Stimulated activated CD8-positive, alpha-beta memory T cell treated with anti-CD3 and anti-CD28 coated beads, Interleukin-4, amount 100 ng/mL, for 24 hours (primary cell): ENCODE measurements around the gene ADIG.
"Not testable (repeated sequence)": the region's sequence is repeated elsewhere in the genome, so short reads cannot be mapped to it uniquely, and the experiment has no call there.

Experiments used
- DNase-seq: peaks from one replicate; pipeline ENCODE4 v3.0.0-alpha.2; 2020; ENCODE audit warnings: low read depth

Gene ADIG

DNA sequence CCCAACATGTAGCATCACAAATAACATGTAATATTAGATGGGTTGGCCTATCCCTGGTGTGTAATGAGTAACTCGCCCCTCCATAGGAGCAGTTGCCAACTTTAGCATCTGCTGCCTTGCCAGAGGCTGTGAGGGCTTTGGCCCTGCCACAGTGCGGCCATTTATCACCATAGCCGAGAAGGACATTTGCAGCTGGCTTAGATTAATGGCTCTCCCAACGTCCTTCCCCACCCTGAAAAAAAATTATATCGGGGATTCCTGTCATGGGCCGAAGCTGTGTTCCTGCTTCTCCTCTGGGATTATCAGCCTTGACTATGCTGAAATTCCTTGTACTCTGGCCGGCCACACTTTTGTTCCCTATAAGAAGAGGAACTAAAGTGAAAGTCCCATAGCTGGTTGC lies 7.6 kb upstream of the ADIG start:
- DNase-seq = no peak

DNA sequence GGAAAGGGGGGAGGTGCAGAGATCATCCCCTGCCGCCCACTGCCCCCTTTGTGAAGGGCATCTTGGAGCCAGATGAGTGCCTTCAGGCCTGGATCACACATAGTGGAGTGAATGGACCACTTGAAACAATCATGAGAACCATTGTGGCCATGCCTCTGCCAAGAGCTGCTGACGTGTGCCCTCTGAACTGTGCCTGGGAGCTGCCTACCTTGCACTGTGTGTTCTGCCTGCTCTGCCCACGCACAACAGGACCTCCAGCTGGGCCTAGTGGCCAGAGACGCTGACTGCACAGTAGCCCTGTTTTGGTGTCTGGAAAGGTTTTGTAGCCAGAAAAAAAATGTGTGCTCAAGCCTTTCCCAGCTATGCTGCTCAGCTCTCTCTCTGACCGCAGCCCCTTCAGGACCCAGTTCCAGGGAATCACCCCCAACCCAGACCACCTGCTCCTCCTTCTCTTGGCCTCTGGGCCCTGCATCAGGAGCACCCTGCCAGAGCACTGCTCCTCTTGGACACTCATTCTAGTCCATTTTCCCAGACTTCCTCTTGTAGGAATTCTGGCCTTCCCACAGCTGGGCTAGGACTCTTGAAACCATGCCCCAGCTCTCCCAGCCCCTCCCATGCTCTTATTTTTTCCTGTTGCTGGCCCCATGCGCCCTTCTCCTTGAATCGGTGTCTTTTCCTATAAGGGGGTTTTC lies 1.6 kb upstream of the ADIG start:
- DNase-seq = no peak

DNA sequence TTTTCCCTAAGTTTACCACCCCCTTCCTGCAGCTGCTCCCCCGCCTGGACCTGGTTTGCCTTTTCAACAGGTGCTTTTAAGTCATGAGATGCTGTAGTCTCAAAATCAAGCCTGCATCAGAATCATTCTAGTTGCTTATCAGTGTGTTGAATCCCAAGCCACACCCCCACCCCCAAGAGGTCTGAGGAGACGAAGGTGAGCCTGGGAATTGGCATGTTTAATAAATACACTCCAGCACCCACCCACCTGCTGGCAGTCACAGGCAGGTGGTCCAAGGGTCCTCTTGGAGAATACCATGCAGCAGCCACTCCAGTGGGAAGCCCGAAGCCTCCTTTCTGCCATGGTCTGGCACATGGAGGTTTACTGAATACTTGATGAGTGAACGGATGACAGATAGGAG lies 1.1 kb upstream of the ADIG start:
- DNase-seq = no peak

DNA sequence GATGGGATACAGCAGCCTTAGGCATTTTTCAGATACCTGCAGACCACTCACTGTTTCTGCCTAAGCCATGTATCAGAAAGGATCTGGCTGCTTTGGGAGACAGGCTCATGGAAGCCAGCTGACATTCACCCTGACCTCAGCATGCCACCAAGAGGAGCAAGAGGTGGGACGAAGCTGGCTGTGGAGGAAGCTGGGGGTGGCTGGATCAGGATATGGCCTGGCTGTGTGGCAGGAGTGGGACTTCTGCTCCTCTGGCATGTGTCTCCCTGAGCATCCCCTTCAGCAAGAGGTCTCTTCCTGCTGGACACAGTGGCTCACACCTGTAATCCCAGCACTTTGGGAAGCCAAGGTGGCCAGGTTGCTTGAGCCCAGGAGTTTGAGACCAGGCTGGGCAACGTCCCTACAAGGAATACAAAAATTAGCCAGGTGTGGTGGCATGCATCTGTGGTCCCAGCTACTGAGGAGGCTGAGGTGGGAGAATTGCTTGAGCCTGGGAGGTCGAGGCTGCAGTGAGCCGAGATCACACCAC lies 897 bp downstream of the ADIG start:
- no peak for DNase-seq

DNA sequence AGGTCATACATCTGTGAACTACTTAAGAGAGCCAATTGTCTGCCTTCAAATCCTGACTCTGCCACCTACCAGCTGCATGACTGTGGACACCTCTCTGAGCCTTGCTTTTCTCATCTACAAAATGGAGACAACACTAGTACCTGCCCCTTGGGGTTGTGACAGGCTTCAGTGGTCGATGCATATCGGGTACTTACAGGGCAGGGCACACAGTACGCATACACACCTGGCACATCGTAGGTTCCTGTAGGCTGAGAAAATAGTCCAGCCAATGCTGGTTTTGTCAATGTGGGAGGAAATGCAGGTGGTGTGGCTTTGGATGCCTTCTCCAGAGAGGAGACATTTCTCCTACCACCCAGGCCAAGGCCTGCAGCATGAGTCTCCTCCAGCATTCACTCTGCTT lies 2.3 kb downstream of the ADIG start:
- no peak for DNase-seq

DNA sequence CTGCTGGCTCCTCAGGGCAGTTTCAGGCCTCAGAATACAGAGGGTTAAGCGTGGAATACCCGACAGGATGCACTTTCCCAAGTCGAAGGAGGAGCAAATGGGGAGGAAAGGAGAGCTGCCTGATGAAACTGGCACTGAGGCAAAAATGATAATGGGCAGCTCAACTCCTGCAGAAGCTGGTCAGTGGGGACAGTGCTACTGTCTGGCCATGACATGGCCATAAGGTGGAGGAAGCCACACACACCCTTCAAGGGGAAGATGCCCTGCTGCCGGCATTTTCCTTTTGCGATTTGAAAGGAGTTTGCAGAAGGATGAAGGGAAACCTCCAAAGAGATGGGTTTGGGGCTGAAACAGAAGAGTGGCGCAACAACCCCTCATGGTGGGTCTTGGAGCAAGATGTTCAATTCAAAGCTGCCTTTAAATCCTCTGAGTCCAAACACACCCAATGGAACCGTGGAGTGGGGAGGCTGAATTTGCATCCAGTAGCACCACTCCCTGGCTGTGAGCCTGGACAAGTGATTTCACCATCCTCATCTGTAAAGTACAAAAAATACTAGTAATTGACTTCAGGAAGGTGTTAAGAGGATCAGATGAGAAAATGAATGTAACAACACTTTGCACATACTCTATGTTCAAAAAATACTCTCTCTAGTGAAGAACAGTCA lies 3.2 kb downstream of the ADIG start:
- no peak for DNase-seq

DNA sequence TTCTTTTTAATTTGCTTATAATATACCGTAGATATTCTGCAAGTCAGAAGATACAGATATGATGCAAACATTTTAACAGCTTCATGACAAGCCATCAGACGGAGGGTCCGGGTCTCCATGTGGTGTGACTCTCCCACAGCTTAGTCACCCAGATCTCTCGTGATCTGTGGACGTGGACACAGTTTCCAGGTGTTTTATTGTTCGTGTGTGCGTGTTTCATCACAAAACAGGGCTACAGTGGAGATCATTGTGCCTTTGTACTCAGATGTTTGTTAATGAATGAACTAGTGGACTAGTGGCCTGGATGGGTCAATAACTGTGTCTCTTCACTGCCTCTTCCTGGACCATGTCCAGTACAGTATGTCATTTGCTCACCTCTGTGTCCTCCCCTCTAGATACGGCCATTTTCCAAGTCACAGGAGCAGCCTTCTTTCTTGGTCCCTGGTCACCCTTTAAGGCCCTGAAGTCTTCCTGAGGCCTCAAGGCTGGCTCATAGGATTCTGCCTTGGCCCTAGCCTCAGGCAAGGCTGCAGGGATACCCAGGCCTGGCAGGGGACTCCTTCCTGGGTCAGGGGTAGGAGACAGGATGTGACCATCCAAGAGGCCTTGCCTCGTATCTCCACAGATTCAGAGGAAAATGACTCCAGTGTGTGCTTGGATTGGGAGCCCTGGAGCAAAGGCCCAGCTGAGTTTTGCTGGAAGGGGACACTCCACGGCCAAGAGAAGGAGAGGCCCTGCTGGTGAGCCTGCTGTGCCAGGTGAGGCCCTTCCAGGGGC lies 4.6 kb downstream of the ADIG start:
- DNase-seq = no peak

DNA sequence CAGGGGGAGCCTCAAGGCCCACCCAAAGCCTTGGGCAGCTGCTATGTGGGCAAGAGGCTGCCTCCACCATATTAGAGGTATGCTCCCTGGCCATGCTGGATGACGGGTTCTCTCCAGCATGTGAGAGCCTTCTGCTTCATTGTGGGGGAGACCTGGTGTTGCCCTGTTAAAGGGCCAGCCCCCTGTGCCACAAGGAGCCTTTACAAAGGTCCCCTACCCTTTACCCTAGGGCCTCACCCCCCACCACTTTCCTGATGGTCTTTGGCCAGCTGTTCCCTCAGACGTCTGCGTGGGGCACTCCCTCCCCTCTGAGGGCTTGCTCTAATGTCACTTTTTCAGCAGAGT lies 5.2 kb downstream of the ADIG start:
- no peak for DNase-seq

DNA sequence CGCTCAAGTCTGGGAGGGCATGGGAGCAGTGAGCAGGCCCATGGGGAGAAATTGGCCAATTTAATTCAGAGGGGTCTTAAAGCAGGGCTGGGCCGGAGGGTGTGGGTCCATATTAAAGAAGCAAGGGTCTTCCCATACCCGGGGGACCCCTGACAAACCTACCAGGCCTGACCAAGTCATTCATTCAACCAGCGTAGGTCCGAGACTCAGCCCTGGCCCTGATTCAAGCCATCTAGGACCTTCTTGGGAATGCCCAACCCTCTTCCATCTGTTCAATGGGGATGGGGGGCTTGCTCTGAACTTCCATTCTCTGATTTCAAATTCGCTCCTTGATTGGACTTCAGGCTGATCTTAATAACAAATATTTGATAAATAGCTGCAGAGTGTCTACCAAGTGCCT lies 7.3 kb downstream of the ADIG start:
- DNase-seq = no peak

DNA sequence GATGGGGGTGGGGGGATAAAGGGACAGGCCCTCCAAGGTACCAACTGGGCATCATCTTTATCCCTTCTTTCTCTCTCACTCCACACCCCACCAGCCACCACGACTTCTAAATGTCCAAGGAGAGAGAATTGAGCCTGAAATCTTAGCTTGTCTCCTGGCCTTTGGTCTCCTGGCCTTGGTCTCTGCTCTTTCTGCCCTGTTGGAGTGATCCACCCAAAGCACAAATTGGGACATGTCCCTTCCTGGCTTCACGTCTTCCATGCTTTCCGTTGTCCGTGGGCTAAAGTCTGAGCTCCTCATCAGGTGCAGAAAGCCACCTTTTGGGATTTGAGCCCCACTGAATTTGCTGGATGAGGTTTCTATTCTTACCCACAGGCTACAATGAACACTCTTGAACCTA lies 8.4 kb downstream of the ADIG start:
- no peak for DNase-seq

DNA sequence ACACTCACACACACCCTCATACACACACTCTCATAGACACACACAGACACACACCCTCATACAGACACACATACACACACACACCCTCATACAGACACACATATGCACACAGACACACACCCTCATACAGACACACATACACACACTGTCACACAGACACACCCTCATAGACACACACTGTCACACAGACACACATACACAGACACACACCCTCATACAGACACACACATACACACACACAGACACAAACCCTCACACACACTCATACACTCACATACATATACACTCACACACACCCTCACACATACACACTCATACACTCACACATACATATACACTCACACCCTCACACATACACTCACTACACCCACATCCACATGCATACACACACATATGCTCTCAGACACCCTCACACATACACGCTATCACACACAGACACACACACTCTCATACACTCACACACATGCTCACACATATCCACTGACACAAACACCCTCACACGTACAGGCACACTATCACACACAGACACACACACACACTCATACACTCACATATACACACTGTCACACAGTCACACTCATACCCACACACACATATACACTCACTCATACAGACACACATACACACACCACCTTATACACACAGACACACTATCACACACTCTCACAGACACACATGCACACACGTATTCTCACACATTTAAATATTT lies 9.1 kb downstream of the ADIG start:
- DNase-seq = no peak

DNA sequence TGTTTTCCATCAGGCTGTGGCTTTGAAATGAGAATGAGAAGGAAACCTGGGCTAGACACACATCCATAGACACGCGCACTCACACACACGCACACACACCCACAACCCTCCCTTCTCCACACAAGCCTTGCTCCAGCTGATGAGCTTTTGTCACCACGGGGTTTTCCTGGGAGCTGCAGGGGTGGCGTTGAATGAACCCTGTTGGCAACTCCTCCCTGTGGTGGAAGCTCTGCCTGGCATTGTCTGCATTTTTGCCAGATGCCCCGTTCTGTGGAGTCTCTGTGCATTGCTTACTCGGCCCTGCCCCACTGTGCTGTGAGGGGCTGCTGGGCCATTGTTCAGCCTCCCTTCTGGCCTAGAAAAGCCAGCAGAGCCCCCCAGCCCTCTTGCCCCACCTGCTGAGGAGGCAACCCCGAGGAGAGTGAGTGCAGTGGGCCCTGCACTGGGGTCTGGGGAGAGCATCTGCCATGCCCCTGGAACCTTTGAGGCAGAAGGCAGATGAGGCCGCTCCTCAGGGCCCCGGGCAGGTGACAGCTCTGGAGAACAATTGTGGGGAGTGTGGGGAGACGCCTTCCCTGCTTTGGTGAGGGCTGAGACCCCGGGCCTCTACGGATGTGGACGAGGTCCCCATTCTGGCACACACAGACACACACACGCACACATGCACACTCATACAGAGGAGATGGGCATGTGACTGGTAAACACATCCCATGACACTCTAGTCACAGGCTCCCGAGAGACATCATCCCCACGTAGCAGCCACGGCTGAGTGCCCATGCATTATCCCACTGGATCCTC lies 9.9 kb downstream of the ADIG start:
- no peak for DNase-seq

DNA sequence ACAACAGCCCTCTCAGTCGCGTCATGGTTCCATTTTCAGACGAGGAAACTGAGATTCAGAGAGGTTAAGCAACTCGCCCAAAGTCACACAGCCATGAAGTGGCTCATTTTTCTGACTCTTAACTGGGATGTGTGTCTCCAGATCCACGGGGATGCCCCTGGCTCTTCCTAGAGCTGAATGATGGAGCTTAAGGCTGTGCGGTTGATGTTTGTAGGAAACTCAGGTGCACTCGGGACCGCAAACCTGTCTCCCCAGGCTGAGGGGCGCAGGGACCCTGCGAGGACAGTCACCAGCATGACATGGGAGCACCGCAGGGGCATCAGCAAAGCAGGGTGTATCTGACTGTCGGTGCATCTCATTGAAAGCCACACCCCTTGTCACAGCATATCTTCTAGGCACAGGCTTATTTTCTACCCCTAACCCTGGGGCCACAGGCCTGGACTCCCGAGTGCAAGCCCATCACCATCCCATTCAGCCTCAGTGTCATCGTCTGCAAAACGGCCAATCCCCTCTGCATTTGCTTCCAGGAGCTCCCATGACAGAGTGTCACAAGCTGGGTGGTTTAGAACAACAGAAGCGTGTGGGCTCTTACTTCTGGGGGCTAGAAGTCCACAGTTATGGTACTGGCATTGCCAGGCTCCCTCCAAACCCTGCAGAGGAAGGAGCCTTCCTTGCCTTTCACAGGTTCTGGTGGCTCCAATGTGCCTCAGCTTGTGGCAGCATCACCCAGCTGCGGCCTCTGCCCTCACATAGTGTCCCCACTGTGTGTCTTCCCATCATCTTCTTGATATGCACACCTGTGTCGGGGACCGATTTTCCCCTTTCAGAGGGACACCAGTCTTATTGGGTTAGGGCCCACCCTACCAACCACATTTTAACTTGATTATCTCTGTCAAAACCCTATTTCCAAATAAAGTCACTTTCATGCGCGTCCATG lies 10.7 kb downstream of the ADIG start:
- DNase-seq = no peak

DNA sequence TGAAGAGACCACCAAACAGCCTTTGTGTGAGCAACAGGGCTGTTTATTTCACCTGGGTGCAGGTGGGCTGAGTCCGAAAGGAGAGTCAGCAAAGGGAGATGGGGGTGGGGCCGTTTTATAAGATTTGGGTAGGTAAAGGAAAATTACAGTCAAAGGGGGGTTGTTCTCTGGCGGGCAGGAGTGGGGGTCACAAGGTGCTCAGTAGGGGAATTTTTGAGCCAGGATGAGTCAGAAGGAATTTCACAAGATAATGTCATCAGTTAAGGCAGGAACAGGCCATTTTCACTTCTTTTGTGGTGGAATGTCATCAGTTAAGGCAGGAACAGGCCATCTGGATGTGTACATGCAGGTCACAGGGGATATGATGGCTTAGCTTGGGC lies 11.4 kb downstream of the ADIG start:
- DNase-seq = not testable (repeated sequence)

DNA sequence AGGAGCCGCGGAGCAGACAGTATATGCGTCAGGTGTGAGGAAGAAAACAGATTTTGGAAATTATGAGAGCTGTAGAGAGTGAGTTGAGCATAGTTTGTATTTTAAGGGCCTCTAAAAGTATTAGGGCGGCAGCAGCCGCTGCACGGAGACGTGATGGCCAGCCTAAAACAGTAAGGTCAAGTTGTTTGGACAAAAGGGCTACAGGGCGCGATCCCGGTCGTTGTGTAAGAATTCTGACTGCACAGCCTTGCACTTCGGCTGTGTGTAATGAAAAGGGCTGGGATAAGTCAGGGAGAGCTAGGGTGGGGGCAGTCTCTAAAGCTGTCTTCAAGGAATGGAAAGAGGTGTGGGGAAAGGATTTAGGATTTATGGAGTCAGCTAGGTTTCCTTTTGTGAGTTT lies 13.3 kb downstream of the ADIG start:
- DNase-seq = not testable (repeated sequence)

DNA sequence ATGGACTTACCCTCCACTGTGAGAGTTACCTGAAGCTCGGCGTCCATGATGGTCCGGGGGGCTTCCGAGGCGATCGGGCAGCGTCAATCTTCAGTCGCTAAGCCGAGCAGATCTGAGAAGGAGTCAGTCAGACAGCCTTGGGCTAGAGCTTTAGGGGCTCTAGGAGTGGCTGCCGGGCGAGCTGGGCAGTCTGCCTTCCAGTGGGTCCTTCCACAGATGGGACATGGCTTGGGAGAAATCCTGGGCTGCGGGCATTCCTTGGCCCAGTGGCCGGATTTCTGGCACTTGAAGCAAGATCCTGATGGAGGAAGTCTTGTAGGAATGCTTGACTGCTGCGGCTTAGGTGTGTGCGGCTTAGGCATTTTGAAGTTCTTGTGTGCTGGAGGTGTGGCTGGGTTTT lies 14.9 kb downstream of the ADIG start:
- not testable (repeated sequence) for DNase-seq

DNA sequence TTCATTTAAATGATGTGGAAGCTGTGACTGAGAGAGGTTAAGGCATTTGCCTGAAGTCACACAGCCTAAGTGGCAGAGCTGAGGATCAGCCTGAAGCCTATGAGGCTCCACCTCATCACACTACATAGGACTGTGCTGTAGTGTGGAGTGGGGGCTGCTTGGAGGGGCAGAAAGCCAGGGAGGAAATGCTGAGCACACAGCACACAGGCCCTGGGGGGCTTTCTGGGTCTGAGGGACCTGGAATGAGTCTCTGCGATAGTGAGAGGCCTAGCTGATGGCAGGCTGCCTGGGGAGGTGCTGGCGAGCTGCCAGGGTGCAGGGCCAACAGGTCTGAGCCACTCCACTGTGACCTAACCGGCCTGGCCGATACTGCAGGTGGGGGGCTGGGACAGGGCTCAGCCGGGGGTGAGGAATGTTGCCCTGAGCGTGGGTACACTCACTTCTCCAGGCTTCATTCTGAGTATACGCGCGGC lies 18.4 kb downstream of the ADIG start:
- no peak for DNase-seq

DNA sequence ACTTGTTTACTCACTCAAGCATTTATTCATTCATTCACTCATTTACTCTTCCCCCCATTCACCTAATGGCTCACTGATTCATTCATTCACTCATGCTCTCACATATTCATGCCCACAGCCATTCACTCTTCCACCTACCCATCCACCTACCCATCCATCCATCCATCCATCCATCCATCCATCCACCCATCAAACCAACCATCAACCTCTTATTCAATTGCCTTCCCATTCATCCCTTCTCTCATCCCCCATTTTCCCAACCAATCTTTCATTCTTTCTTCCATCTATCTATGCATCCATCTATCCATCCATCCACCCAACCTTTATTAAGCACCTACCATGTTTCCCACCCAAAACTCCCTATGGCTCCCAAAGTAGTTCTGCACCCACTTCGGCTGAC lies 19.1 kb downstream of the ADIG start:
- DNase-seq = no peak

DNA sequence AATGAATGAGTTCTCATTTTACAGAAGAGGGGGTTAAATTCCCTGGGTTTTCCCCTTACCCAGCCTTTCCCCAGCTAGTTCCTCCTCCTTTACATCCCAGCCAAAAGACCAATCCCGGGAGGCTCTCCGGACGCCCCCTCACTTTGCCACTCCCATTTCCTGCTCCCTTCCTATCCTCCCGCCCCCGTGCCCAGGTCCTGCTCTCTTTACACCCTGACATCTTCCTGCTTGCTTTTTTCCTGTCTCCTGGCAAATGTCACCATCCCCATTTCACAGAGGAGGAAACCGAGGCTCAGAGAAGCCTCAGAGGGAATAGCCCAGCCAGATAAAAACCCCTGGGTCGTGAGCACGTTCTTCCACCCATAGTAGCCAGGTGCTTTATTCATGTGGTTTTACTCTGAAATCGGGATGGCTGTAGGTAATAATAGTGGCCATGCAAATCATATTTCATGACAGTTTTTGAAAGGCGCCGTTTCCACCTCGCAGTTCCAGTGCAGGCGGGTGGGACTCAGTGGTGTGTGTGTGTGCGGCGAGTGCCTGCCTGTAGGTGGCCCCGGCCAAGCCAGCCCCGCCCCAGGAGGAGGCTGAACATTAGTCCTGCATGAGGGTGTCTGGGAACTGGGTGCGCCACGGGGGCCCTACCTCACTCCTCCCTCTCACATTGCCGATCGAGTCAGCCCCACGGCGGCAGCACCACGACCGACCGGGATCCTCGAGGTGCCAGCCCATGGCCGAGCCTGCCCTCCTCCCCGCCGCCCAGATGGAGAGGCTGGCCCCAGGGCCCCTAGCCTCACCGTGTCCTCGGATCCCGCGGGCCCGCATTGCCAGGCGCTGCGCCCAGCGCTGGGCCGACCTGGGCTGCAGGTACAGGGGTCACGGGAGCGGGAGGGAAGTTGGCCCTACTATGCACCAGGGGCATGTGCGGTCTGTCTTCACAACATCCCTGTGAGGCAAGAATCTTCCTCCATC lies 20.5 kb downstream of the ADIG start, which contains the start of gene ARHGAP40:
Gene ARHGAP40, plus strand, starts transcription at position 594 of the 969 bp plus-strand sequence.
- DNase-seq = peak; percentile 3
